GM18858 (cell line): ENCODE measurements around the gene GOLM1.

Source experiments
- ATAC-seq: cut with Tn5 transposase; IDR thresholded peaks from one replicate; pipeline ENCODE4 v1.9.1; 2021; ENCODE audit not compliant: unreplicated experiment

The GOLM1 gene

DNA sequence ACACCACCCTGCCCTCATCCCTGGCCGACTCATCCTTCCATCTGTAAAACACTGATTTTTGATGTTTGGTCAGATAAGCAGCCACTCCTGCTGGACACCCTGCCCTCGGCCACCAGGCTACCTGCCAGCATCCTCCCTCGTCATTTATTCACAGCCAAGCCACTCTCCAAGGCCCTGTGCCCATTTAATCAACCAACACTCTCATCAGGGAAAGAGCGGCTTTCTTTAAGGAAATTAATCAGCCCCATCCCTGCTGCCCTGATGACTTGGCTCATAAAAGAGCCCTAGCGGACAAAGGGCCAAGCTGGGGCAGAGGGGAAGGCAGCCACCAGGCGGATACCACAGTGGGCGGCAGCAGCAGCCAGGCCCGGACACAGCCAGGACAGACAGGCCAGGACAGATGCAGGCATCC, 52.4 kb downstream of the GOLM1 start:
- no peak for ATAC-seq

DNA sequence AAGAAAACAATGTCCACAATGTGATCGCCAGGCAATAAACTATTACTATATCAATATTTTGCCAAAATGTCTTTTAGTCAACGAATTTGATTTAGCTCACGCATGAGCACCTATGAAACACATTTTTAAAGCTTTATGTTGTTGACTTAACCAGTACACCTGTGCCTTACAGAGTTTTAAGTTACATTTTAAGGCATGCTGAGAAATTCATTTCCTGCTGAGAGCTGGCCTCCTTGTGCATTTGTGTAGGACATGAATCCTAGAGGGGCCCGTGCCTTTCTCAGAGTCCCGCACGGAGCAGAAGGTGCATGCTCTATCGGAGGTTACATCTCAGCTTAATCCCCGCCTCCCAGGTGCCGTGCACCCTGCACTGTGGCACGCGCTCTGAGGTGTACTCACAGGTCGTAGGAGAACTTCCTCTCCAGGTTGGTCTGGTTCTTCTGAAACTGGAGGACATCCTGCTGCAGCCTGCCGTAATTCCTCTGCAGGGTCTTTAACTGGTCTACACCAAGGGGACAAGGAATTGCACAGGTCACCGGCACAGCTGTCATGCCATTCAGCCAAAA, 53.2 kb downstream of the GOLM1 start:
- no peak for ATAC-seq

DNA sequence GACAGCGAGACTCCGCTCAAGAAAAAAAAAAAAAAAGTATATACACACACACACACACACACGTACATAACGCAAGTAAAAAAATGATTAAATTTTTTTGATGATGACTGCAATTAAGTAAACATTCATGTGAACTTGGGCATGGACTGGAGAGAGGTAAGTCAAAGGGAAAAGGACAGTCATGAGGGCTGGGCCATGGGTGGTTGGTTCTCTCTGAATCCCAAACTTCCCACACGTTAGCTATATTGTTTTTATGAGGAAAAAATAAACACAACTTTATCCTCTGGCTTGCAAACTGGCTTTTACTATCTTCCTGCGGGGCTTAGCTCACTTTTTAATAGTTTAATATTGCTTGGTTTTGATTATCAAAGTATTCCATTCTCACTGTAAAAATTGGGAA, 53.7 kb downstream of the GOLM1 start:
- no peak for ATAC-seq

DNA sequence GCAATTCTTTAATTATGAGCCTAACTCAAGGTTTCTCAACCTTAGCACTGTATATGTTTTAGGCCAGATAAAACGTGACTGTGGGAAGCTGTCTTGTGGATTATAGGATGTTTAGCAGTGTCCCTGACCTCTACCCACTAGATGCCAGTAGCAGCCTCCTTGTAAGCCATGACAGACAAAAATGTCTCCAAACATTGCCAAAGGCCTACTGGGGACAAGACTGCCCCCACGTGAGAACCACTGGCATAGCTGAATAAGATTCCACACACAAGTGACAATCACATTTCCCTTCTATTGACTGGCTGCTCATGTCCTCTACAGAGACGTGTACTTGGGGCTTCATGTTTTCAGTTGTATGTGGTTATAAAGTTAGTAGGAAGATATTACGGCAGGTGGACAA, 55.4 kb downstream of the GOLM1 start:
- ATAC-seq: no peak

DNA sequence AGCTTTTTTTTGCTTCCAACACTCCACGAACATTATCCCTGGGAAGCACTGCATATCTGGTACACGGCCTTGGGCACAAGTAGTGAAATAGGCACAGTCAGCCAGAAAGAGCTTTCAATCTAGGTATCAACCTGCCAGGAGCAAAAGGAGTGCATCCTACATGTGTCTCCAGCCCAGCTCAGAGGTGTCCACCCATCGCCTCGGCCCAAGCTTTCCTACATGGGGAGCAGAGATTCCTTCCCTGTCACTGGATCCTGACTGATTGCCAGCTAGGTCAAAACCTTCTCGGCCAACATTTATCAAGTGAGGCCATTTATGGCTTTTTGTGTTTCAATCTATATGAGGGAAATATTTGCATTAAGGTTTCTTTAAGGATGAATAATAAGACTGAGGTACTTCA, 55.8 kb downstream of the GOLM1 start:
- no peak for ATAC-seq

DNA sequence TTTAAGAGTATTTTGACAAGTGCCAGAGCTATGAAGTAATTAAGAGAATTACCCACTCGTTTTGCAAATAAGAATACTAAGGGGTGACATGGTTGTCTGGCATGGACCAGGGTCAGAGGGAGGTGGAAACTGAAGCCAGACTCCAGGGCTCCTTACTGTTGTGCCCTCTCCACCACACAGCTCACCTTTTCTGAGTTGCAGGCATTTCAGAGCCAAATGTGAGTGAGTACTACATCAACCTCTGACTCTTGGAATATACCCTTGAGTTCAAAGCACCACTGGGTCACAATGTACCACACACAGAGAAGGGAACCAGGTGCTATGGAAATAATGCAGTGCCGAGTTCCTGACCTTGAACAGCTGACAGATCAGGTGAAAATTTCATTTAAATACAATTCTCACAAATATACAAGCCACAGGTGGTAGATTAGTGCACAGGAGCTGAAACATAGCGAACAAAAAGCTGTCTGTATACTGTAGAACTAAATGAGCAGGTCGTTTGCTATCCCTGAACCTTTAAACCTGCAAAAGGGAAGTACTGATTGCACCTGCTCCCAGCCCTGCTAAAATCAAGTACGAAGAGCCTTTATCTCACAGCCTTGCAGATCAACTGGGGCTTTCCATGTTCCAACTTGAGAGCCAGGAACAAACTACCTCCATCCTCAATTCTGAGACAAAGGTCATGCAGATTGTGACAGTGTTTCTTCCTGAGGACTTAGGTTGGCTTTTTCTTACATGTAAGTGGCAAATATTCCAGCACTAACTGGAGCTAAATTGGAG, 57.0 kb downstream of the GOLM1 start:
- no peak for ATAC-seq

DNA sequence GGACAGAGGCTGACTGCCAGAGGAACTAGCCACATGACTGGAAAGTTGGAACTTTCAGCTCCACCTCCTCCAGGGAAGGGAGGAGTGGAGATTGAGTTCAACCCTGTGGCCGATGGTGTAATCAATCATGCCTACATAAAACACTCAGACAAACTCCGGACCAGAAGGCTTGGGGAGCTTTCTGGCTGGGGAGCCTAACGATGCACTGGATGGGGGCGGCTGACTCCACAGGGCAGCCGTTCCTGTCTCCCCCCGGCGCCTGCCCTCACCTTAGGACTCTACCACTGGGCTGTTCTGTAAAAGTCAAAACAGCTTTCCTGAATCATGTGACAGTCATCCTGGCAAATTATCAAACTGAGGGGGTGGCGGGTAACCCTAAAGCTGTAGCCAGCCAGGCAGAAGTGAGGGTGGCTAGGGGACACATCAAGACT, 58.0 kb downstream of the GOLM1 start:
- no peak for ATAC-seq

DNA sequence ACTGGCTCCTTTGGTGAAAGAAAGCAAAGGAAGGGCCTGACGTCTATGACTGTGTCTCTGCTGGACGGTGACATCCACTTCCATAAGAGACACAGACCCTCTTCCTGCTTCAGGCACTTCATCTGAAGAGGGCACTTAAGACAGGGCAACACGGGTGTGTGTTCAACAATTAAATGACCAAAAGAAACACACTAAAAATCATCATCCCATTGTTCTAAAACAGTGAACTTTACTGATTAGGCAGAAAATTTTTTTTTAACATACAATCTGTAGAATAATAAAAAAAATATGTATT, 58.5 kb downstream of the GOLM1 start:
- no peak for ATAC-seq

DNA sequence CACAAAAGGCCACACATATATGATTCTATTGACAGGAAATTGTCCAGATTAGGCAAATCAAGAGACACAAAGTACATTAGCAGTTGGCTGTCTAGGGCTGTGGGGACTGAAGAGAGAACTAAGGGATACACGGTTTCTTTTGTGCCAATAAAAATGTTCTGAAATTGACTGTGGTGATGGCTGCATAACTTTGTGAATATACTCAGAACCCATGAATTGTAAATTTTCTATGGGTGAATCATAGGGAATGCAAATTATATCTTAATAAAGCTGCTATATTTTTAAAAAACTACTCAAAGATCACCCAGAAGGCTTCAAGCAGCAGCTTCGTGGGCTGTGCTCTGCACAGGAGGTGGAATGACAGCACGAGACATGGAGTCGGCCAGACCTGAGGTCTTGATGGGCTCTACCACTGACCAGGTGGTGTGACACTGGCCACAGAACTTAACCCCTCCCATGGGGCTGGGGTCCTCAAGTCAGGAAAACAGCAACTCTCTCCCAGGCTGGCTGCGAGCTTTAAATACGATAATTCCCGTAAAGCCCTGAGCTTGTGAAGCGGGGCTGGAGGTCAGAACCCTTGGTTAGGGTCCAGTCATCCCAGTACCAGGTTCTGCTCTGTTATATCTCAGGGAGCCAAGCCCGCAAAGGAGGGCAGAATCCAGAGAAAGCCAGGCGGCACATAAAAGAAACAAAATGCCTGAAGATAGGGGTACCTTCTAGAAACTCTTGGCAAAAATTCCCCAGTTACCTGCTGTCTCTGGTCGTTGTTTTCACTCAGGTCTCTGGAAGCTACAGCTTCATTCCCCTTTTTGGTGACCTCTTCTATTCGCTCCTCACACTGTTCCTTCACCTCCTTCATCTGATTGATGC, 59.1 kb downstream of the GOLM1 start:
- no peak for ATAC-seq

DNA sequence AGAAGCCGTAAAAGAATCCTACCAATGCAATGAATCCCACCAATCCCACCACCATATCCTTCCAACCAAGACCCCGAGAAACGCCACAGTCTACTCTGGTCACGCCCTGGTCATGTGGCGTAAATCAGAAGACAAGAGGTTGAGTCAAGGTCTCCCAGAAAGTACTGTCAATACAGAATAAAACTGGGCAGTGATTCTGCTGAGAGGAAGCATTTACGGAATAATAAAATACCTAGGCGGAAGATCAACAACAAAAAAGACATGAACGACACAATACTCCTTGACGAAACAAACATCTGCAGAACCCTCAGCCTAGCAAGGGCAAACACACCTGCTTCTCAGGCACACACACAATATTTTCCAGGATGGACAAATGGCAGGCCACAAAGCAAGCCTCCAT, 62.8 kb downstream of the GOLM1 start:
- no peak for ATAC-seq

DNA sequence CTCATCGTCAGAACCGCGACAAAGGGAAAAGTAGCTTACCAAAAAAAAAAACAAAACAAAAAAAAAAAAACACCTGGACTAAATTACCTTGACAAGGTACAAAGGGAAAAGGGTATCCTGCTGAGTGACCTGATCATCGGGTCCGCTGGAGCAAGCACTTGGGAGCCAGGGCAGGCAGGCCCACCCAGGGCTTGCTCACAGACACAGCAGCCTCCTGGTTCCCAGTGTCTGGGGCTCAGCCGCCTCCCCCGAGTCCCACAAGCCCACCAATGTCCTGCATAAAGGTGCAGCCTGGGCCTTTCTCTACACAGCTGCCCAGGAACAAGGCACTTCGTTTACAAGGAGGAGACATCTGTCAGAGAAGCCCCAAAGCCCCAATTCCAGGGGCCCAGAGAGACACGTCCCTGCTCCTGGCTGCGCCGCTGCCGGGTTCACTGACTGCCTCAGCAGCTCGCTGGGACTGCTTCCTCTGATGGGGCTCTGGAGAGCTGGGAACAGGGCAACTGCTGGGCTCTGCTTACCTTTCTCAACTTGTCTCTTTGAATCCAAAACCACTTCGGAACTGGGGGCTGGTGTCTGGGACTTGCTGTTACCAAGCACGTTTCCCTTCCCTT, 63.4 kb downstream of the GOLM1 start:
- ATAC-seq: no peak

DNA sequence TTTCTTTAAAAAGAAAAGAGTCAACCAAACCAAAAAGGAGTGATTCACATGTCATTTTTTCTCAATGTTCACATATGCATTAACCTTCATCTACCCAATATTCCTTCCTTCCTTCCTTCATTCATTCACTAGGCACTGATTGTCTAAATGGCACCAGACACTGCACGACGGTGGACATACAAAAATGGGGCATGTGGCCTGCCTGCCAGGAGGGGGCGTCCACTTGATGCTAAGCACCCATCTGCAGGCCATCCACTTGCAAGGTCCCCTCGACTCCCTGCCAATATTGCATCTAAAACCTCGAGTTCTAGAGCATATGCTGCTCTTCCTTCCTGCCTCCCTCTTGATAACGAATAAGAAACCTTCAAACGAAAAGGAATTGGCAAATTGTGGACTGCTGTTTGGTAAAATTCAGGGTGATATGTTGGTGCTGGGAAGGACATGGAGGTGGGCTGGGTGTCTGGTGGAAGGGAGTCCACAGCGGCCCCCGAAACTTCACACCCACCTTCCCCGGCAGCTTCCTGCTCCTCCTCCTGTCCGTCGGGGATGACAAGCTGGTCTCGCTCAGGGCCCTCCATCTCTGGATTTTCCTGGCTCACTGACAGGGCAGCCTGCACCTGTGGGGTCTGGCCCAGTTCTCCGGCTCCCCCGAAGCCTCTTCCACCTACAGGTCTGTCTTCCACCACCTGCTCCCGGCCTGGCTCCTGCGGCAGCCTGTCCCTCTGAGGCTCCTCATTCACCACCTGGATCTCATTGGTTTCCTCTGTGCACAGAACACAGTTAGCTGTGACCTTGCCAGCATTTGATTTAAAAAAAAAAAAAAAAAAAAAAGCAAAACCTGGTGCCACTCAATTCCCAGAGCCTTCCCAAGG, 64.3 kb downstream of the GOLM1 start:
- ATAC-seq: no peak

DNA sequence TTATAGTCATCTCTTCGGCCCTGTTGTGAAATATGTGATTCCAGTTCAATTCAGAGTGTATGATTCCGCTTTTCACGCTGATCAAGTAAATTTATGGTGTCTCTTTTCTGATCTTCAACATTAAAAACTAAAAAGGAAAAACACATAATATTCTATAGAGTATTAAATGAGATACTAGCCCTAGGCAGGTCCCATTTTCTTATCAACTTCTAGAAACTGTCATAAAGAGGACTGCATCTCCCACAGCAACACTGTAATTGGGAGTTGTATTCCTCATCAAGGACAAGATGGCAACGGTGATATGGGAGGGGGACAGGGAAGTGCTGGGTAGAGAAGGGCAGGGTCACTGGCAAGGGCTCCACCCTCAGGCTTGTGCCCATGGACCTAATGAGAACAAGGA, 71.6 kb downstream of the GOLM1 start:
- ATAC-seq: no peak

DNA sequence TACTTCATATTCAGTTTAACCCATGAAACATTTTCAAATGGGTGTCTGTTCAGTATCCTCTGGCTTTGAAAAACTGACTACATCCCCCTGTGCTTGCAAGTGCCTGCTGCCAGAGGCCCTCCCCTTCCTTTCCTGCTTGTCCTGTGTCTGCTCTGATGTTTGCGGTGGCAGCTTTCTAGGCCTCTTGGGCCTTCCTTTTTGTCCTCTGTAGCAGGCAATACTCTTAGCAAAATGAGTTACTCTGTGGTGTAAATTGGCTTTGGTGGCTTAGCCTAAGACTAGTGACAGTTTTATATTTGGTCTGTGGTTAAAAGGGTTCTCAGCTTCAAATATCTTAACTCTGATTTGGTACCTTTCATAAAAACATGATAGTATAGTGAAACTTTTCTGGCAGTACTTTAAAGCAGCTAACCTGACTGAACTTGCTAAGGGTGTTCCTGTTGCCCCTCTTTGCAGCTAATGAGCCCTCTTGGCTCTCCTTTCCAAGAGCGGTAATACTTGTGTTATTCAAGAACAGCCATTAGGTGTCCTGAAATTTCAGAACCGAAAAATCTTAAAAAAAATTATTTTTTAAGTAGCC, 76.6 kb downstream of the GOLM1 start:
- ATAC-seq: no peak

DNA sequence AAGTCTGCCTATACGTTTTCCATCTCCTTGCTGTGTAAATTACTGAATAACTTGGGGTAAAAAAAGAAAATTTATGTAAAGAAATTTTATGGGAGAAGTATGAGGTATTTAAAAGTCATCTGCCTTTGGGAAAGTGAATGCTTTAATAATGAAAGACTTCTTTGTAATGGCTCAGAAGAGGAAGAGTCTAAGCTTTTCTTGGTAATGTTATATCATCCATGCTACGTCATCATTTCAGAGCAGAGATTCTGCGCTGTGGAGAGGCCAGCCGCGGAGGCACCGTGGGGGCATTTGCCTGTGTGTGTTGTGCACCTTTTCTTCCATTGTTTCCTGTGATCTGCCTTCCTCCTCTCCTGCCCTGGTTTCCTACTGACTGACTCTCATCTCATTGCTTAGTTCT, 78.2 kb downstream of the GOLM1 start:
- ATAC-seq: no peak

DNA sequence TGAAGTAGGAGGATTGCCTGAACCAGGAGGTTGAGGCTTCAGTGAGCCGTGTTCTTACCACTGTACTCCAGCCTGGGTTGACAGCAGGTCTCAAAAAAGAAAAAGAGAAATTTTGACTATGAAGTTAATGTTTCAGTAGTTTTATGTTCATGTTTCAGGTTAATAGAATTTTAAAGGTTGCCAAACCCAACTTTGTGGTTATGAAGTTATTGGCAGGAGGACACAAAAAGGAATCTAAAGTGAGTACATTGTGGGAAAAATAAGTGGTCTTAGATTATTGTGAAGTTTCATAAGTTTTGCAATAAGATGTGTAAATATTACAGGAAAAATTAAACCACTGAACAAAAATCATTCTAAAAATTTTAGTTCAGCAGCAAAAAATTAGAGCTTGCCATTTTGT, 78.6 kb downstream of the GOLM1 start:
- no peak for ATAC-seq

DNA sequence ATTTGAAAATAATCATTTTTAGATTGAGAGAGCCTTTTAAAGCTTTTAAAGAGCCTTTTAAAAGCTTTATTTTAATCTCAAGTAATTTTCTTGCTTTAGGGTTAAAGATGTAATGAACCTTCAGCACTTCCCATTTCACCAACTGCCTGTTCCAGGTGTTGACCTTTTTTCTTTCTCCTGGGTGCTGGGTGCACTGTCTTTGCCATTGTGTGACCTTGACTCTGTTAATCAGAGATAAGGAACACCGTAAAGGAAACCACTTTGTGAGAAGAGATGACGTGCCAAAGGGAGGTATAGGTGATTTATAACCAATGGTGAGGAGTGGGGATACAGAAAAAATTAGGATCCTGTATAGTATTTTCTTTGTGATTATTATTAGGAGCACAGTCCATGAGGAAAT, 90.2 kb downstream of the GOLM1 start:
- ATAC-seq: no peak

DNA sequence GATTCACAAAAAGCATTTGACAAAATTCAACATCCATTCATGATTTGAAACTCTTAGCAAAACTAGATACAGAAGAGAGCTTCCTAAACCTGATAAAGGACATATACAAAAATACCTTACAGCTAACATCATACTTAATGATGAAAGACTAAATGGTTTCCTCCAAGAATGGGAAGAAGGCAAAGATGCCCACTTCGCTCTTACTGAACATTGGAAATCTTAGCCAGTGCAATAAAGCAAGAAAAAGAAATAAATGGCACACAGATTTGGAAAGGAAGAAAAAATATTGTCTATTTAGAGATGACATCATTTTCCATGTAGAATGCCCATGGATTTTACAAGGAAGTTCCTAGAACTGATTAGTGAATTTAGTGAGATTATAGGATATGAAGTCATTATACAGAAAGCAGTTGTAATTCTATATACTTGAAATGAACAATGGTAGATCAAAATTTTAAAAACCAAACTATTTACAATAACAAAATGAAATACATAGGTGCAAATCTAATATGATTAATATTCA, 94.0 kb downstream of the GOLM1 start:
- ATAC-seq: no peak

DNA sequence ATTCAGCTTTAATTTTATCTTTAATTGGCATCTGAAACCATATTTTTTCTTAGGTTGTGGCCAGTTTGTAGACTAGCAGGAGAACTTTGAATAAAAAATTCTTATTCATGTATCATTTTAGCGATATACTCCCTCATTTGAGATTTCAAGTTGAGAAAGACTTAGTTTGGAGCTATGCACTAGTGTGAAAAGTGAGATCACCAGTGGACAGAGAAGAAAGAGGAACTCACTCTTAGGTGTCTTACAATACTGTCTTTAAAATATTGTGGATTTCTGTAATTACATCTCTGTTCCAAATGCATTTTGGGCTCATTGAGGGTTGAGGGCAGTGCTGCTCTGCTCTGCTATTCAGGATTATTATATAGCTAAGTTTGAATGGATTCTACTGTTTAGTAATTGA, 103.8 kb downstream of the GOLM1 start:
- ATAC-seq: no peak

DNA sequence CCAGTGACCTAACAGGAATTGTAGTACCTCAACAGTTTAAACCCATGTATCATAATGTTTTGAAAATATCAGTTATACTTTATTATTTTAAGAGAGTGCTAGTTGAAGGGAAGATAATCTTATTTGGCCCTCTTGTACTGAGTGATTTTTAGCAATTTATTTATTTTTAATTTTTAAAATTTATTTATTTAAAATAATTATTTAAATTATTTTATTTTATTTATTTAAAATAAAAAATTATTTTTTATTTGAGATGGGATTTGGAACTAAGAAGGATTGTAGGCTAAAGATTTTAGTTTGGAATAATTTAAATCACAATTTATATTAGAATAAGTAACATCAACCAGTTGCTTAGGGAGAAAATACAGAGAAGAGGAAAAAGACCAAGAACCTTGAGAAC, 104.3 kb downstream of the GOLM1 start:
- no peak for ATAC-seq
